Subcutaneous adipose tissue (tissue), 4 donors: ENCODE data around the gene ETS2. TPM values are rescaled to one million over a fixed set of nuclear protein-coding genes. Genes with fewer than 3 reads are reported as not detected.

Experiments
- total RNA-seq, 4 donors: library from RNA; depleted of rRNA; stranded (reverse); fragments of >200 nt; gene quantifications; one replicate each; pipeline ENCODE4 v1.1.0, GENCODE V29; 2016
- TF ChIP-seq, protein P1 (sequence below): fragments of 450-650 bp; IDR thresholded peaks from one replicate; pipeline ENCODE4 v1.5.1; 2016; ENCODE audit warnings: low read depth, mild to moderate bottlenecking, control low read depth, antibody characterized with exemption, moderate library complexity

Gene ETS2
- total RNA-seq, 4 donors from 2014 or later, result 53.5 to 68.7 (median 56.0) TPM

GRCh38 chr21:38837806-38838461 is 32.2 kb downstream of the ETS2 start:
- TF ChIP-seq, protein P1, sequence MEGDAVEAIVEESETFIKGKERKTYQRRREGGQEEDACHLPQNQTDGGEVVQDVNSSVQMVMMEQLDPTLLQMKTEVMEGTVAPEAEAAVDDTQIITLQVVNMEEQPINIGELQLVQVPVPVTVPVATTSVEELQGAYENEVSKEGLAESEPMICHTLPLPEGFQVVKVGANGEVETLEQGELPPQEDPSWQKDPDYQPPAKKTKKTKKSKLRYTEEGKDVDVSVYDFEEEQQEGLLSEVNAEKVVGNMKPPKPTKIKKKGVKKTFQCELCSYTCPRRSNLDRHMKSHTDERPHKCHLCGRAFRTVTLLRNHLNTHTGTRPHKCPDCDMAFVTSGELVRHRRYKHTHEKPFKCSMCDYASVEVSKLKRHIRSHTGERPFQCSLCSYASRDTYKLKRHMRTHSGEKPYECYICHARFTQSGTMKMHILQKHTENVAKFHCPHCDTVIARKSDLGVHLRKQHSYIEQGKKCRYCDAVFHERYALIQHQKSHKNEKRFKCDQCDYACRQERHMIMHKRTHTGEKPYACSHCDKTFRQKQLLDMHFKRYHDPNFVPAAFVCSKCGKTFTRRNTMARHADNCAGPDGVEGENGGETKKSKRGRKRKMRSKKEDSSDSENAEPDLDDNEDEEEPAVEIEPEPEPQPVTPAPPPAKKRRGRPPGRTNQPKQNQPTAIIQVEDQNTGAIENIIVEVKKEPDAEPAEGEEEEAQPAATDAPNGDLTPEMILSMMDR, result no peak

- TF ChIP-seq, protein P1, result no peak
Observed at GRCh38 chr21:38838598-38839327, 33.0 kb downstream of the ETS2 start.

DNA sequence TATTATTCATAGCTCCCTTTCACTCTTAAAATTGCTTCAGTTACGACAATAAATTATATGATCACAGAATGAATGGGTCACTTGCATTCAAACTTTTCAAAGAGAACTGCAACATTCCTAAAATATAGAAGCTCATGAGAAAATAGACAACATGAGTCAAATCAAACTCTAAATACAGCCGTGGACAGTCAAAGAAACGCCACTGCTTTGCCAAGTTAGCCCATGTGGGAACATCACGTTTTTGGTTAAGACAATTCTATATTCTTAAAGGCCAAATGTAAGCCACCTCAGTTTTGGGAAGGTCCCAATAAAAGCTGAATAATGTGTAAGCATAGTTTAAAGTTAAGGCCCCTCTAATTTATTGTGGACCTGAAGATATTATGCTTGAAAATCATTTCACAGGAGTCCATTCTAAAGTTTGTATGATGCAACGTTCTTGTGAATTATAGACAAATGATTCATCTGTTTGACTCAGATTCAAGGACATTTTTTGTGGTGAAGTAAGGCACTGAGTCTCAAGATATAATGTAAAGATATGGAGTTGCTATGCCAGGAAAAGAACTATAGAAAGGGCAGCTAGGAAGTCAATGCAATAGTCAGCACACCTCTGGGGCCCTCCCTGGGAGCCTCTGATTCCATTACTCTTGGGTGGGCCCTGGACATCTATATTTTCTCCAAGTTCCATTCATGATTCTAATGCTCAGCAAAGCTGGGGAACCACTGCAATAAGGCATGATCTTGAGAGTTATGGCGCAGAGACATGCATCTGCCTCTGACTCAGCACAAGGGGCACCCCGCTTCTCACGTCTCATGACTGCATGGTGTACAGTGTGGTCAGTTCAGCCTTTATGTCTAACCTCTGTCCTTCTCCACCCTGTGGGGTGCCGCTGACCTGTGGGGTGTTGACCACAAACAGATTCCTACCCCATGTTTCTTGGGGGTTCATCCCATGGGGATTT is 33.9 kb downstream of the ETS2 start:
- TF ChIP-seq, protein P1, result no peak

GRCh38 chr21:38840456-38841300 is 34.9 kb downstream of the ETS2 start:
- TF ChIP-seq, protein P1, result no peak

DNA sequence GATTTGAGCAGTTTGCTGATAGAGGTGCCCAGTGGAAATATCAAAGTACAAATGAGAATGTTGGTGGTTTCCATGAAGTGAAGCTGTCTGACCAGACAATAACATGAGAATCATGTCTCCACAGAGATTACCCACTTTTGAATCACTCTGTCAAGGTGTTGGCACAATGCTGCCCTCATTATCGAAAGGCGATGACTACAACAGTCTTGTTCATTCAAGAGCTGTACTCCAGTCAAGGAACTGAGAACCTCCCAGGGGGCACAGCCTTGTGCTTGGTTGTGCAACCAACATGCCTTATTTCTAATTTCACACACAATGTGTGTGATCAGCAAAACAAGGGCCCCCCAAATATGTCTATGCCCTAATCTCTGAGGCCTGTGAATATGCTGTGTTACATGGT is 35.7 kb downstream of the ETS2 start:
- TF ChIP-seq, protein P1, result no peak

DNA sequence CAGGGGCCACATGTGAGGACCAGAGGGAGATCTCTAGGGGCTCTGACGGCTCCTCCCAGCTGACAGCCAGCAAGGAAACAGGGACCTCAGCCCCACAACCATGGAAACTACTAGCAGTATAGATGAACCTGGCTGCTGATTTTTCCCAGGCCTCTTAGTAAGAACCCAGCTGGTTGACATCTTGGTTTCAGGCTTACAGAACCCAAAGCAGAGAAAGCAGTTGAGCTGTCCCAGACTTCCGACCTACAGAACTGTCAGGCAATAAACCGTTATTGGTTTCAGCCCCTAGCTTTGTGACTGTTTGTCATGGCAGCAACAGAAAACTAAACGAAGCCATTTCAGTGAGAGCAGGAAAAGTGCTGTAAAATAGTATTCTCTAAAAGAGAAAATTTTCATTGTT is 36.4 kb downstream of the ETS2 start:
- TF ChIP-seq, protein P1, result no peak
